GM12878 (cell line): Measurements from ENCODE around the gene DNASE1L1. TPM values are rescaled to one million over a fixed set of nuclear protein-coding genes. Genes with fewer than 3 reads are reported as not detected.

ENCODE experiments used
- ATAC-seq: fragments of 200-7000 bp; cut with Tn5 transposase; 3 replicates; pipeline ENCODE4 v1.9.1; 2020; ENCODE audit warnings: mild to moderate bottlenecking, moderate library complexity
- BruUV-seq: library from RNA; stranded (reverse); fragments of 400-500 nt; replicated peaks from 2 replicates; lab custom pipeline; 2021; lab: Mats Ljungman, UMichigan
- CTCF ChIA-PET: fragments of 300-600 bp; sonication (Branson Sonifier 250); formaldehyde crosslinking; extraction: SDS; loops from one replicate; lab custom pipeline; 2021; ENCODE audit warnings: inconsistent platforms; lab: Yijun Ruan, JAX
- POLR2A ChIA-PET: fragments of 350-600 bp; formaldehyde crosslinking; extraction: SDS; loops from one replicate; lab custom pipeline; 2021; ENCODE audit warnings: inconsistent platforms; lab: Charles Lee
- RAD21 ChIA-PET: fragments of 300-600 bp; sonication (Branson Sonifier 250); formaldehyde crosslinking; loops from one replicate; lab custom pipeline; 2023; ENCODE audit warnings: antibody characterized with exemption; ENCODE audit not compliant: unreplicated experiment; lab: Charles Lee
- SMC1A ChIA-PET: fragments of 300-600 bp; sonication (Branson Sonifier 250); formaldehyde crosslinking; loops from one replicate; lab custom pipeline; 2023; ENCODE audit not compliant: unreplicated experiment, uncharacterized antibody; lab: Charles Lee
- DNase-seq: peaks from one replicate; pipeline ENCODE4 v3.0.0-alpha.2; 2011; ENCODE audit warnings: low read depth, low spot score
- FAIRE-seq: peaks from 3 replicates; lab custom pipeline; 2011; peaks lifted over from hg19 to GRCh38; lab: Jason Lieb, UNC
- H2AFZ ChIP-seq: 2 replicates; pipeline ENCODE4 v1.6.0; 2011; ENCODE audit warnings: low read depth, low read length, control low read depth; ENCODE audit not compliant: control insufficient read depth
- H3K27ac ChIP-seq: 2 replicates; pipeline ENCODE4 v1.5.1; 2011; ENCODE audit warnings: control low read depth; ENCODE audit not compliant: control insufficient read depth, insufficient read depth
- H3K27me3 ChIP-seq, 2 experiments: replicated peaks in 1 of 2; 2 replicates each; pipeline versions ENCODE4 v1.6.0 to v1.6.1; 2011; ENCODE audit warnings: low read length in 1 of 2; ENCODE audit not compliant: control insufficient read depth in 2 of 2, insufficient read depth in 2 of 2
- H3K36me3 ChIP-seq, 2 experiments: 2 replicates each; pipeline ENCODE4 v1.5.1; 2011; ENCODE audit warnings: low read length in 1 of 2; ENCODE audit not compliant: control insufficient read depth in 2 of 2, insufficient read depth in 2 of 2
- H3K4me1 ChIP-seq: 2 replicates; pipeline ENCODE4 v1.6.1; 2011; ENCODE audit warnings: mild to moderate bottlenecking, low read length, moderate library complexity, mixed read lengths; ENCODE audit not compliant: control insufficient read depth, insufficient read depth
- H3K4me2 ChIP-seq: 2 replicates; pipeline ENCODE4 v1.6.0; 2011; ENCODE audit warnings: control low read depth; ENCODE audit not compliant: control insufficient read depth, insufficient read depth
- H3K4me3 ChIP-seq: fragments of 200-600 bp; sonication (generic); 2 replicates; pipeline ENCODE4 v1.5.1; 2016
- H3K79me2 ChIP-seq: 2 replicates; pipeline ENCODE4 v1.6.0; 2011; ENCODE audit warnings: low read length; ENCODE audit not compliant: control insufficient read depth, insufficient read depth
- H3K9ac ChIP-seq: 2 replicates; pipeline ENCODE4 v1.8.0; 2011; ENCODE audit warnings: low read length, control low read depth, mixed read lengths; ENCODE audit not compliant: control insufficient read depth, insufficient read depth
- H3K9me3 ChIP-seq: replicated peaks from 3 replicates; pipeline ENCODE4 v1.5.1; 2011; ENCODE audit warnings: mild to moderate bottlenecking, low read length; ENCODE audit not compliant: control insufficient read depth, insufficient read depth
- H4K20me1 ChIP-seq: 2 replicates; pipeline ENCODE4 v1.6.0; 2011; ENCODE audit not compliant: control insufficient read depth, insufficient read depth
- BMI1 ChIP-seq: fragments of 450-650 bp; IDR thresholded peaks from 2 replicates; pipeline ENCODE4 v1.6.1; 2016; ENCODE audit warnings: mild to moderate bottlenecking, moderate library complexity, borderline replicate concordance
- CBX3 ChIP-seq: fragments of 200-600 bp; sonication (generic); IDR thresholded peaks from 2 replicates; pipeline ENCODE4 v1.6.1; 2016; ENCODE audit warnings: low read depth, borderline replicate concordance
- CHD4 ChIP-seq: fragments of 200-600 bp; sonication (generic); IDR thresholded peaks from 2 replicates; pipeline ENCODE4 v1.6.1; 2016; ENCODE audit warnings: mild to moderate bottlenecking
- E2F4 ChIP-seq: IDR thresholded peaks from 2 replicates; pipeline ENCODE4 v1.6.1; 2012; ENCODE audit warnings: low read depth, low read length, improper control_type of control experiment
- EED ChIP-seq: sonication (generic); IDR thresholded peaks from 2 replicates; pipeline ENCODE4 v1.6.1; 2016; ENCODE audit warnings: antibody characterized with exemption, low read depth
- FOS ChIP-seq: IDR thresholded peaks from 3 replicates; pipeline ENCODE4 v1.6.1; 2011; ENCODE audit warnings: borderline replicate concordance; ENCODE audit not compliant: insufficient read length; ENCODE audit errors: extremely low read depth
- HCFC1 ChIP-seq: fragments of 150-350 bp; IDR thresholded peaks from 2 replicates; pipeline ENCODE4 v1.6.1; 2014; ENCODE audit warnings: low read length
- HSF1 ChIP-seq: fragments of 150-350 bp; IDR thresholded peaks from 2 replicates; pipeline ENCODE4 v1.6.1; 2014; ENCODE audit warnings: mild to moderate bottlenecking, low read depth, low read length
- IKZF2 ChIP-seq, 2 experiments: fragments of 450-650 bp; IDR thresholded peaks; 2 replicates each; pipeline ENCODE4 v1.6.1; 2017; ENCODE audit warnings: mild to moderate bottlenecking in 2 of 2, moderate library complexity in 2 of 2
- NBN ChIP-seq: fragments of 450-650 bp; IDR thresholded peaks from 2 replicates; pipeline ENCODE4 v1.6.1; 2016
- POLR2AphosphoS2 ChIP-seq: IDR thresholded peaks from 2 replicates; pipeline ENCODE4 v1.6.1; 2011; ENCODE audit warnings: low read depth, mild to moderate bottlenecking, low read length, improper control_type of control experiment, moderate library complexity
- RELA ChIP-seq: fragments of 450-650 bp; IDR thresholded peaks from 2 replicates; pipeline ENCODE4 v1.8.0; 2014; ENCODE audit warnings: borderline replicate concordance; ENCODE audit not compliant: partially characterized antibody
- REST ChIP-seq: IDR thresholded peaks from 2 replicates; pipeline ENCODE4 v1.6.1; 2012; ENCODE audit warnings: mild to moderate bottlenecking, low read depth, low read length
- SIN3A ChIP-seq: IDR thresholded peaks from 2 replicates; pipeline ENCODE4 v1.6.1; 2012; ENCODE audit warnings: low read depth, low read length, improper control_type of control experiment
- TARDBP ChIP-seq: IDR thresholded peaks from 2 replicates; pipeline ENCODE4 v1.6.1; 2016; ENCODE audit warnings: borderline replicate concordance
- ZBED1 ChIP-seq: IDR thresholded peaks from 2 replicates; pipeline ENCODE4 v1.6.1; 2016; ENCODE audit warnings: borderline replicate concordance
- ZNF622 ChIP-seq: fragments of 450-650 bp; IDR thresholded peaks from 2 replicates; pipeline ENCODE4 v1.6.1; 2017; ENCODE audit warnings: mild to moderate bottlenecking, inconsistent platforms
- WGBS: methylation state at CpG from one replicate; pipeline ENCODE4 v1.1.6; 2016; ENCODE audit warnings: low lambda C conversion rate; ENCODE audit not compliant: insufficient replicate concordance, insufficient coverage; ENCODE audit errors: missing lambda C conversion rate; 5-methylcytosine and 5-hydroxymethylcytosine counted together
- in situ Hi-C: fragments of 300-500 bp; cut with MboI; formaldehyde crosslinking; loops from 9 replicates; pipeline ENCODE4 v1.14.3; 2018; ENCODE audit warnings: mixed read lengths
- intact Hi-C: fragments of 100-400 bp; cut with micrococcal nuclease; formaldehyde crosslinking; loops from one replicate; pipeline ENCODE4 v1.14.2; 2022; ENCODE audit not compliant: unreplicated experiment
- polyA plus RNA-seq, 11 experiments: library from polyadenylated mRNA; depleted of rRNA in 4 of 11; unstranded in 6 of 11; stranded (reverse) in 5 of 11; fragments of >200 nt; fragmentation: Nextera tagmentation in 4 of 11; fragmentation: Illumina TruSeq in 1 of 11; extraction: Ambion mirVana in 4 of 11; extraction: Trizol in 1 of 11; gene quantifications; 1 replicate in 1 of 11; 2 replicates in 10 of 11; pipeline versions ENCODE4 v1.2.1 to v1.2.3, GENCODE V29; 2011 to 2016; ENCODE audit warnings: inconsistent platforms in 2 of 11, missing spikeins in 2 of 11, low read depth in 1 of 11
- total RNA-seq, 4 experiments: library from RNA; depleted of rRNA in 3 of 4; stranded (reverse); fragments of >200 nt in 3 of 4; fragmentation: Illumina TruSeq in 1 of 4; extraction: Trizol in 1 of 4; gene quantifications; 2 replicates each; pipeline versions ENCODE4 v1.2.1 to v1.2.3, GENCODE V29; 2013 to 2021

Gene DNASE1L1
- total and polyA plus RNA-seq, 10 of the 15 experiments (the other 5 are each of a cell fraction or from before 2014, with no cell fraction given): 0.60 to 22.7 (median 6.8) TPM

GRCh38 chrX:154439841-154440240 lies 30.8 kb upstream of the DNASE1L1 start:
- DNase-seq (no peak), FAIRE-seq (no peak), ATAC-seq (no peak)
- Histone ChIP-seq H3K27ac (no peak overlapping the region), H3K4me1 (0 out of 2 replicates have a peak, but pooled peaks cover under 1% of the 10 kb centered on the region), H3K4me3 (no peak overlapping the region), H3K27me3 (no peaks in the 10 kb centered on the region), H2AFZ (no peak overlapping the region), H3K9ac (no peak overlapping the region), H3K79me2 (peaks cover 26% of the 10 kb centered on the region), H4K20me1 (no peaks in the 10 kb centered on the region), H3K4me2 (no peak overlapping the region), H3K36me3 (peaks cover 0 to 5% of the 10 kb centered on the region in 2 experiments; a peak in 1 of 4 replicates), H3K9me3 (no peaks in the 10 kb centered on the region)
- CTCF ChIA-PET: no interaction called here
- no peak for TF ChIP-seq NBN
- TF ChIP-seq E2F4: no peak
- TF ChIP-seq CHD4: no peak
- TF ChIP-seq FOS: no peak
- no peak for TF ChIP-seq HSF1
- TF ChIP-seq HCFC1: no peak
- no peak for TF ChIP-seq BMI1
- no peak for TF ChIP-seq POLR2AphosphoS2
- no peak for TF ChIP-seq TARDBP
- no peak for TF ChIP-seq REST
- no peak for TF ChIP-seq IKZF2 (IDR thresholded peaks at IDR 0.05)
- no peak for TF ChIP-seq RELA
- no peak for TF ChIP-seq ZBED1
- no peak for TF ChIP-seq SIN3A
- no peak for TF ChIP-seq ZNF622
- TF ChIP-seq EED: no peak
- no peak for TF ChIP-seq CBX3
- in situ Hi-C loops (no loop called here), intact Hi-C loops (loop anchor here (5.0 kb wide), 2 partner anchors 37 to 43 kb away; partner anchors contain the start of genes LAGE3 and RPL10)
- RAD21 ChIA-PET: interaction anchor here (0.6 kb wide), 1 partner anchor 15 kb away, joined by 3 read pairs; no protein-coding TSS in a partner anchor
- 83% methylated on average over 18 of the region's 18 CpGs for WGBS
- SMC1A ChIA-PET: no interaction called here
- POLR2A ChIA-PET: interaction anchor here (1.7 kb wide), 1 partner anchor 12 kb away, joined by 3 read pairs; no protein-coding TSS in a partner anchor
- no TSS peak for BruUV-seq
